Epithelial cell of prostate (primary cell): Measurements from ENCODE around the gene DLG3.
"Not testable (repeated sequence)": the region's sequence is repeated elsewhere in the genome, so short reads cannot be mapped to it uniquely, and the experiment has no call there.

Source experiments
- DNase-seq: peaks from one replicate; pipeline ENCODE4 v3.0.0-alpha.2; 2011; ENCODE audit warnings: low read depth, low spot score
- H3K27ac ChIP-seq: fragments of 450-650 bp; 2 replicates; pipeline ENCODE4 v1.5.1; 2017; ENCODE audit warnings: mild to moderate bottlenecking

The DLG3 gene

GRCh38 chrX:70444326-70444945 is at the start of gene DLG3:
Gene DLG3 (plus strand): TSS chrX:70444835. CDS start chrX:70445202, 367 bp downstream.
- no peak within 1 kb of the TSS for H3K27ac ChIP-seq
- DNase-seq: no peak

GRCh38 chrX:70398899-70399298 is 45.7 kb upstream of the DLG3 start:
- DNase-seq: no peak
- no peak overlapping the region for H3K27ac ChIP-seq

- not testable (repeated sequence) for DNase-seq
Measured at GRCh38 chrX:70400181-70400580, 44.5 kb upstream of the DLG3 start.

GRCh38 chrX:70402721-70403120 is 41.9 kb upstream of the DLG3 start:
- DNase-seq: no peak
- H3K27ac ChIP-seq: no peak overlapping the region

More at GRCh38 chrX:70400181-70400580, 44.5 kb upstream of the DLG3 start:
- H3K27ac ChIP-seq: not testable (repeated sequence)

- H3K27ac ChIP-seq: no peak overlapping the region
- DNase-seq: no peak
Measured at GRCh38 chrX:70405003-70405402, 39.6 kb upstream of the DLG3 start.

GRCh38 chrX:70410921-70411320 is 33.7 kb upstream of the DLG3 start:
- no peak overlapping the region for H3K27ac ChIP-seq
- DNase-seq: no peak

GRCh38 chrX:70411475-70411874 is 33.2 kb upstream of the DLG3 start:
- DNase-seq: no peak
- no peak overlapping the region for H3K27ac ChIP-seq

- no peak overlapping the region for H3K27ac ChIP-seq
- DNase-seq: no peak
Measured at GRCh38 chrX:70421618-70422017, 23.0 kb upstream of the DLG3 start.

GRCh38 chrX:70422851-70423341 is 21.7 kb upstream of the DLG3 start, which contains the start of gene GDPD2:
Gene GDPD2 (plus strand): TSS chrX:70423314. CDS start chrX:70424985, 1,671 bp downstream.
- DNase-seq: no peak
- no peak within 1 kb of the TSS for H3K27ac ChIP-seq

- H3K27ac ChIP-seq: no peak overlapping the region
- no peak for DNase-seq
Measured at GRCh38 chrX:70423936-70424675, 20.5 kb upstream of the DLG3 start.

- no peak overlapping the region for H3K27ac ChIP-seq
- DNase-seq: no peak
Measured at GRCh38 chrX:70424801-70425200, 19.8 kb upstream of the DLG3 start.

GRCh38 chrX:70426286-70427278 is 18.1 kb upstream of the DLG3 start:
- DNase-seq: no peak
- H3K27ac ChIP-seq: no peak overlapping the region

GRCh38 chrX:70427365-70427764 is 17.3 kb upstream of the DLG3 start:
- DNase-seq: no peak
- H3K27ac ChIP-seq: no peak overlapping the region

GRCh38 chrX:70429759-70430158 is 14.9 kb upstream of the DLG3 start:
- DNase-seq: no peak
- H3K27ac ChIP-seq: no peak overlapping the region

GRCh38 chrX:70432936-70433847 is 11.4 kb upstream of the DLG3 start:
- H3K27ac ChIP-seq: peak overlapping the region; percentile 46
- DNase-seq: no peak

GRCh38 chrX:70433848-70434351 is 10.7 kb upstream of the DLG3 start:
- H3K27ac ChIP-seq: peak overlapping the region; percentile 46
- no peak for DNase-seq

GRCh38 chrX:70434352-70434866 is 10.2 kb upstream of the DLG3 start:
- DNase-seq: no peak
- peak overlapping the region; percentile 46 for H3K27ac ChIP-seq

- H3K27ac ChIP-seq: no peak overlapping the region
- no peak for DNase-seq
Measured at GRCh38 chrX:70434914-70435586, 9.6 kb upstream of the DLG3 start.
